GM18867 (cell line): ENCODE measurements around the gene PTMS.

Experiments
- ATAC-seq: cut with Tn5 transposase; IDR thresholded peaks from one replicate; pipeline ENCODE4 v1.9.1; 2021; ENCODE audit warnings: mild to moderate bottlenecking, moderate library complexity; ENCODE audit not compliant: unreplicated experiment

The PTMS gene

DNA sequence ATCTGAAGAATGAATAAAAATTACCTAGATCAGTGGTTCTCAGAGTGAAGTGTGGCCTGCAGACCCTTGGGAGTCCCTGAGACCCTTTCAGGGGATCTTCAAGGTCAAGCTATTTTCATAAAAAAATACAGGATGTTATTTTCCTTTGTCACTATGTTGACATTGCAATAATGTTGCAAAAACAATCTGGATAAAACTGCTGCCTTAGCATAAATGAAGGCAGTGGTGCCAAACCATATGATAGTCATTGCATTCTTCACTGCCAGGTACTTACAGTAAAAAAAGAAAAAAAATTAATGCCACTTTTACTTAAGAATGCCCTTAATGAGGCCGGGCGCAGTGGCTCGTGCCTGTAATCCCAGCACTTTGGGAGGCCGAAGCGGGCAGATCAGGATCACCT, 21.1 kb downstream of the PTMS start:
- ATAC-seq = no peak

DNA sequence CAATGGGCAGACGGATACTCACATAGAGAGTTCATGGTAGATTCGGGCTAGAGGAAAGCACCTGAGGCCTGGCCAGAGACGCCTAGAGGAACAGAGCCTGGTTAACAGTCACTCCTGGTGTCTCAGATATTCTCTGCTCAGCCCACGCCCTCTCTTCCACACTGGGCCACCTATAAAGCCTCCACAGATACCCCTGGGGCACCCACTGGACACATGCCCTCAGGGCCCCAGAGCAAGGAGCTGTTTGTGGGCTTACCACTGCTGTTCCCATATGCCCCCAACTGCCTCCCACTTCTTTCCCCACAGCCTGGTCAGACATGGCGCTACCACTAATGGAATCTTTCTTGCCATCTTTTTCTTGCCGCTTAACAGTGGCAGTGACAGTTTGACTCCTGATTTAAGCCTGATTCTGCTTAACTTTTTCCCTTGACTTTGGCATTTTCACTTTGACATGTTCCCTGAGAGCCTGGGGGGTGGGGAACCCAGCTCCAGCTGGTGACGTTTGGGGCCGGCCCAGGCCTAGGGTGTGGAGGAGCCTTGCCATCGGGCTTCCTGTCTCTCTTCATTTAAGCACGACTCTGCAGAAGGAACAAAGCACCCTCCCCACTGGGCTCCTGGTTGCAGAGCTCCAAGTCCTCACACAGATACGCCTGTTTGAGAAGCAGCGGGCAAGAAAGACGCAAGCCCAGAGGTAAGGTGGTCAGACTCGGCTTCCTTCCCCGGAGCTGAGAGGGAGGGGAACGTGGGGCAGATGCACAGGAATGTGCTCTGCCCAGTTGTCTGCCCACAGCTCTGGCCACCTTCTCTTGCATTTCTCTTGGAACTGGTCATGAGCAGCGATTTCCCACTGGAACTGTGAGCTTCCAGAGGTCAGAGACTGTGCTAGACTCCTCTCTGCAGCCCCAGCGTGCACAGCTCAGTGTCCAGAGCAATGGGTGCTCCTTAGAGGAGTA, 23.1 kb downstream of the PTMS start, which contains the start of gene CD4:
Gene CD4, plus strand, starts transcription at position 557 of the 953 bp plus-strand sequence. CDS start 10,611 bp downstream, outside the sequence.
- no peak for ATAC-seq

DNA sequence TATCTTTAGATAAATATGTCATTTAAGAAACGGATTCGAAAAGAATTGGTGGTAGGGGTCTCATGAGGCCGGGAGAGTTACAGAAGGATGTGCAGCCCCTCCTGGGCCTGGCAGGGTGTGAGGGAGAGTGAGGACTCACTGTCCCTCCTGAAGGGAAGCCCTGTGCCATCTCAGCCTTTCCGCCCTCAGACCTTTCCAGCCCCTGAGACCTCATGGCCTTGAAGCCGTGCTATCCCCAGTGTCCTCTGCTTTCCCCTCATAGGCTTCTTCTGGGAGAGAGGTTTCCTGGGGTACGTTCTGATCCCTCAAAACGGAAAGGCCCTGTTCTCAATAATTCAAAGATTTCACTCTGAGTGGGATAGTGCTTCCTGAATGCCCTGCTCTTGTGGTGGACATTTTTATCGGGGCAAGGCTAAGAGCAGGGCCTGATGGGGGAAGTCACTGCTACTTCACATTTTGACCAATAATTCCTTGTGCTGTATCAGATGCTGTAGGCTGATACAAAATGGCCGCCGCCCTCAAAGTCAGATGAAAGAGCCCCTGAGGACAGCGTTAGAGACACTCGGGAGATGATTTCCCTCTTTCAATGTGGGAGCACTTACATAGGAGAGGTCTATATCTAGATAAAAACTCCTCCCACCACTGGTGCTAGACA, 24.5 kb downstream of the PTMS start:
- no peak for ATAC-seq

DNA sequence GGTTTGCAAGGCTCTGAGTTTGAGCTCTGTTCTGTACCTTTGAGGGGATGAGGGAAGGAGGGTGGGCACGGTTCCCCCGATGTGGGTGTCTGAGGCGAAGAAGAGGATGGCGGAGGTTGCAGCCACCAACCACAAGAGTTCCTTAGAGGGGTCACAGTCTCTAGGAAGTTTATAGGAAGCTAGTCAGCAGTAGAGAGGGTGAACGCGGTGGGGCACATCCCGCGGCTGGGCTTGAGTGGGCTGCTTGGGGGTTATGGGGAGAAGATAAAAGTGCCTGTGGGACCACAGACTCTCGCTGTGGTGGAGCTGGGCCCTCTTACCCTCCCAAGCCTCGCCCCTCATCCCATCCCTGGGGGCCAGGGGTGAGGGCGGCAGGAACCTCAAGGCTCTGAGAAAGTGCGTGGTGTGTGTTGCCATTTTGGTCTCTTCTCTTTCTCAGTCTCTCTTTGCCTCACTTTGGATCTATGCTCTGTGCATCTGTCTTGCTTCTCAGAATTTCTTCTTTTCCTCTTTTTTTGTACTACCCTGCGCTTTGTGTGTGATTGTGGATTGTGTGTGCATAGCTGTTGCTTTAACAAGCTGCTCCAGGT, 25.9 kb downstream of the PTMS start:
- ATAC-seq = no peak

DNA sequence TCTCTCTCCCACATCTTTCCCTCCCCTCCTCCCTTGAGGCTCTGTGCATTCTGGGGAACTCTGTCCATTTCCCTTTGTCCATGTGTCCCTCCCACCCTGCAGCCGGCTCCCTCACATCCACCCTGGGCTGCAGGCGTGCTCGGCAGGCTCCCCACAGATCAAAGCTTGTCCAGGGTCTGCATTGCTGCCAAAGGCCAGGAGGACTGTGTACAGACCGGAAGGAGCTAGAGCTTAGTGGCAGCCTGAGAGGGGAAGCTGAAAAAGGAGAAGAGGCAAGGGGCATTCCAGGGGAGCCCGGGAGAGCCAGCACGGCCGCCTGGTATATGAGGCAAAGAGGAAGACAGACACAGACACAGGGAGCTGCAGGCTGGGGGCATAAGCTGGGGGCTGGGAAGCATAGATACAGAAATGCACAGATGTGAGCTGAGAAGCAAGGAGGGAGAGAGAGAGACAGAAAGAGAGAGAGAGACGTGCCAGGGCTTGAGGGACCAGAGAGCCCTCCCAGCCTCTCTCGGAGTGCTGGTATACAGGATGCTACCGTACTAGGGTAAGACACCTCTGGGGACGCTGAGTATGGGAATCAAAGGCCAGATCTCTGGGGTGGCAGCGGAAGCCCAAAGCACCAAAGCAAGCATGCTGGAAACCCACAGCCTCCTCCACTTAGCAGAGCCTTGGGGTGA, 26.5 kb downstream of the PTMS start:
- ATAC-seq = no peak

DNA sequence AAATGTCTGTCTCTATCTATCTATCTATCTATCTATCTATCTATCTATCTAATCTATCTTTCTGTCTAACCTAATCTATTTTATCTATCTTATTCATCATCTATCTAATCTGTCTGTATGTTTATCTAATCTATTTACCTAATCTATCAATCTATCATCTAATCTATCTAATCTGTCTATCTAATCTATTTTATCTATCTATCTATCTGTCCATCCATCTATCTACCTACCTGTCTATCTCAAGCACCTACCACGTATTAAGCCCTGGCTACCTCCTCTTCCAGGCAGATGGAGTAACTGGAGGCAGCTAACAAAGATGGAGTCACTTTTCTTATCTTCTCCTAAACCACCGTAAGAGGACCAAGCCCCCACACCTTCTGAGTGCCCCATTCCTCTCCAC, 28.9 kb downstream of the PTMS start:
- no peak for ATAC-seq

DNA sequence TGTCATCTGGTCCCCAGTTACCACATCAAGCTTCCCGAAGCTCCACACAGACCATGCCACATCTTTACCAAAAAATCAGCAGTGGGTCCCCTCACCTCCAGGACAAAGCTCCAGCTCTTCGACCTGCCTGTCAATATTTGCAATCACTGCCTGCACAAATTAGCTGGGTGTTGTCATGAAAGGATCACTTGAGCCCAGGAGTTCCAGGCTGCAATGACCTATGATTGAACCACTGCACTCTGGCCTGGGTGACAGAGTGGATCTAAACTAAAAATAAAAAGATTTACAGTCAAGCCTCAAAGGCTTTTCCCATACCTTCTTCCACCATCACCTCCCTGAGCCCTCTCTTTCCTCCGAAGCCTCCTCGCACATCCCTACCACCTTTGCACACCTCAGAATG, 30.4 kb downstream of the PTMS start:
- ATAC-seq = no peak

DNA sequence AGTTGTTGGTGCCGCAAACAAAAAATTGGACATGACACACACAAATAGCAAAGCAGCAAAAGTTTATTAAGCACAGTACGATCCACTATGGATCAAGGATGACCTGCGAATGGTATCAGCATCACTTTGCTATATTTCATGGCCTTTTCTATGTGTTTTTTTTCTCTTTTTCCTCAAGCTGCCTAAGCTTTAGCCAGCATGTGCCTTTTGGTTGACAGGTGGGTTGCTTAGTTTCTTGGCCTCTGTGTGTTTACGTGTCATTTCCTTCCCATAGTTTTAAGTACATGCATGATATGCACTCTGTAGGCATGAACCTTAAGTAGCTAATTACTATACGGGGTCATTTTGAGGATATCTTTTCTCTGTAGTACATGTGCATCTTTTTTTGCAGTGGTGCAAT, 33.0 kb downstream of the PTMS start:
- ATAC-seq = no peak

DNA sequence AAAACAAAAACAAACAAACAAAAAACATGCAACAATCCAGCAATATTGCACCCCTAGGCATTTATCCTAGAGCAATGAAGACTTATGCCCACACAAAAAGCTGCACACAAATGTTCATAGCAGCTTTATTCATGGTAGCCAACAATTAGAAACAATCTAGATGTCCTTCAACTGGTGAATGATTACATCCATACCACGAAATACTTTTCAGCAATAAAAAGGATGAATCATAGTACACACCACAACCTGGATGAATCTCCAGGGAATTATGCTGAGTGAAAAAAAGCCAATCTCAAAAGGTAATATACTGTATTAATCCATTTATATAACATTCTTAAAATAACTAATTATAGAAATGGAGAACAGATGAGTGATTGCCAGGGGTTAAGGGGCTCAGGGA, 41.0 kb downstream of the PTMS start:
- no peak for ATAC-seq

DNA sequence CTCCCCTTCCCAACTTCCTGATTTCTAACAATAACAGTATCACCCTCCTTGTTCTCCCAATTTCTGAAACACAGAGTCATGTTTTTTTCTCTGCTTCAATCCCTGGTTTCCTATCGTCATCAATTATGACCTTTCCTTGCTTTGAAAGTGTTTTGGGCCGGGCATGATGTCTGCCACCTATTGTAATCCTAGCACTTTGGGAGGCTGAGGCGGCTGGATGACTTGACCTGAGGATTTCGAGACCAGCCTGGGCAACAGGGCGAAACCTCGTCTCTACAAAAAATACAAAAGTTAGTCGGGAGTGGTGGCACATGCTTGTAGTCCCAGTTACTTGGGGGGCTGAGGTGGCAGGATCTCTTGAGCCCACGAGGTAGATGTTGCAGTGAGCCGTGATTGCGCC, 42.9 kb downstream of the PTMS start:
- no peak for ATAC-seq

DNA sequence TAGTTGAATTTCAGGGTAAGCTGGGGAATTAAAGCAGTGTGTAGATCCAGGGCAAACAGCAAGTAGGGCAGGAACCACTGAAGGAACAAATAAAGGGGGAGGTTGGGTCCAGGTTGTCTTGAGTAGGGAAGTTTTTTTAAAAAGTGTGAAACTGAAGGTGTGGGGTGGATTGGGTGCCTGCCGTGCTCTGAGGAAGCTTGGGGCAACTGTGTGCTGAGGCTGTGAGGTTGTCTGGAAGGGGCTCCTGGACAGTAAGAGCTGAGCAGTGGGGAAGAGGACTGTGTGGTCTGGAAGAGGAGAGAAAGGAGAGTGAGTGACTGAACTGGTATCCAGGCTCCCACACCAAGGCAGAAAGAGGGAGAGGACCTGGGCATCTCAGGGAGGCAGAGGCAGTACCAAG, 44.6 kb downstream of the PTMS start:
- no peak for ATAC-seq

DNA sequence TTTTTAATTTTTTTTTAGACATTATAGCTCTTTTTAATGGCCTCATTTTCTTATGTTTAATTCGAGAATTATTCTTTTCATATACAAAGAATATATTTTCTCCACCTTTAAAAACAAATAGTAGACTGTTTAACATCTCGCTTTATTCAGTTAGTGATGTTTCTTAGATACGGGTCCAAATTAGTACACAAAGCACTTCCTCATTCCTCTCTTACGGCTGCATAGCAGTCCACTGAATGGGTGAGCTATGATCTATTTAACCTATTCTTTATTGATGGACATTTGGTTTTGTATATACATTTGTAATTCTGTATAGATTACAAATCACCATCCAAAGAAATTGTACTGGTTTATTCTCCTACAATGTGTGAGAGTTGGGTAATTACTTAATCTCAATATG, 47.2 kb downstream of the PTMS start:
- ATAC-seq = no peak

DNA sequence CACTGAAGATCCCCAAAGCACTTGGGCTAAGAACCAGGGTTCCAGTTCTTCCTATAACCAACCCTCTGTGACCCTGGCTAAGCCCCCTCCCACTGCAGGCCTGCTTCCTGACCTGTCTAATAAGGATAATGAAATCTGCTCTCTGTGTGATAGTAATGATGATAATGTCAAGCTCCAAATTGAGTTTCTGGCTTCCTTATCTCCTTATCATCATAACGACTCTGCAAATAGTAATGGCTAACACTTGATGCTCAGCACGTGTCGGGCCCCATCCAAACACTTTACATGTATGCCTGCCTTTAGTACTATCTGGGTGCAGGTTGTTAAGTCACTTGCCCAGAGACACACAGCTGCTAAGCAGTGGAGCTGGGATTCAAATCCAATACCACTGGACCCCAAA, 50.4 kb downstream of the PTMS start:
- ATAC-seq = no peak

DNA sequence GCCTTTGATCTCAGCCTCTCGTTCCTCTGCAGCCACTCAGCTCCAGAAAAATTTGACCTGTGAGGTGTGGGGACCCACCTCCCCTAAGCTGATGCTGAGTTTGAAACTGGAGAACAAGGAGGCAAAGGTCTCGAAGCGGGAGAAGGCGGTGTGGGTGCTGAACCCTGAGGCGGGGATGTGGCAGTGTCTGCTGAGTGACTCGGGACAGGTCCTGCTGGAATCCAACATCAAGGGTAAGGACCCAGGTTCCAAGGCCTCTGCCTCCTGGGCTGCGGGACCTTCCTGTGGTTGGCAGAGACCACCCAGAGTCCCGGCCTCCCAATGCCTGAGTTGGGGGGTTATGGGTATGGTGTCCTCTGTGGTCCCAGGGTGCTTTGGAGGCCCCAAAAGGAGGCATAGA, 50.9 kb downstream of the PTMS start:
- ATAC-seq = no peak

DNA sequence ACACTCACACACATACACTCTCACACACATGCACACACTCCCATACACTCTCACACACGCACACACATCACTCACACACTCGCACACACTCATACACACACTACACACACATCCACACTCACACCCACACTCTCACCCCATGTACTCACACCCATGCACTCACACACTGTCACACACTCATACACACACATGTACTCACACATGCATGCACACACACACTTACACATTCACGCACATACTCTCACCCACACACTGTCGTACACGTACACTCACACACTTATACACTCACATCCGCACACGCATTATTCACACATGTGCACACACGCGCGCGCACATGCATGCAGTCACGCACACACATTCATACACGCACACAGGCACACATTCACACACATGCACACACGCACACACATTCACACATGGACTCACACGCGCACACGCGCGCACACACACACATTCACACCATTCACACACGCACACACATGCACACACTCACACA, 51.5 kb downstream of the PTMS start:
- no peak for ATAC-seq

DNA sequence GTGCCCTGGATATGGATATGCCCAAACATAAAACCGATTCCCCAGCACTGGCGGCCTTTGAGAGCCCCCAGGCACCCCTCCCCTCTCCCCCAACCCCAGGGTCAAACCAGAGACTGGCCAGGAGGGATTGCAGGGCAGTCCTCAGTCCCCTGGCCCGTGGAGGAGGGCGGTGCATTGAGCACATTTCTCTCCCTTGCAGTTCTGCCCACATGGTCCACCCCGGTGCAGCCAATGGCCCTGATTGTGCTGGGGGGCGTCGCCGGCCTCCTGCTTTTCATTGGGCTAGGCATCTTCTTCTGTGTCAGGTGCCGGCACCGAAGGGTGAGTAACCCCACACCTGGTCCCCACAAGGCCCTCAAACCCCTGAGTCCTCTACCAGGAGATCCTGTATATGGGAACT, 52.1 kb downstream of the PTMS start:
- no peak for ATAC-seq

DNA sequence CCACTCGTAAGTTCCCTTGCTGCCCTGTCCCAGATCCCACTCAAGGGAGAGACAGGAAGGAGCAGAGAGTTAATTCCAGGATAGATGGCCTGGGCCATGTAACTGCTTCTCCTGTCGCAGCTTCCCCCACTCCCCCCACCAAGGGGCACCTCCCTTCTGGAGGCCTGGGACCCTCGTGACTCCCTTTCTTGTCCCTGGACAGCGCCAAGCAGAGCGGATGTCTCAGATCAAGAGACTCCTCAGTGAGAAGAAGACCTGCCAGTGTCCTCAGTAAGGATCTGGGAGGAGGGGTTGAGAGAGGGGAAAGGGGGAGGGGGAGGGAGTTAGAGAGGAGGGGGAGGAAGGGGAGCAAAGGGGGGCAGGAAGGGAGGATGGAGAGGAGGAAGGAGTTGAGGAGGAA, 52.5 kb downstream of the PTMS start:
- no peak for ATAC-seq

DNA sequence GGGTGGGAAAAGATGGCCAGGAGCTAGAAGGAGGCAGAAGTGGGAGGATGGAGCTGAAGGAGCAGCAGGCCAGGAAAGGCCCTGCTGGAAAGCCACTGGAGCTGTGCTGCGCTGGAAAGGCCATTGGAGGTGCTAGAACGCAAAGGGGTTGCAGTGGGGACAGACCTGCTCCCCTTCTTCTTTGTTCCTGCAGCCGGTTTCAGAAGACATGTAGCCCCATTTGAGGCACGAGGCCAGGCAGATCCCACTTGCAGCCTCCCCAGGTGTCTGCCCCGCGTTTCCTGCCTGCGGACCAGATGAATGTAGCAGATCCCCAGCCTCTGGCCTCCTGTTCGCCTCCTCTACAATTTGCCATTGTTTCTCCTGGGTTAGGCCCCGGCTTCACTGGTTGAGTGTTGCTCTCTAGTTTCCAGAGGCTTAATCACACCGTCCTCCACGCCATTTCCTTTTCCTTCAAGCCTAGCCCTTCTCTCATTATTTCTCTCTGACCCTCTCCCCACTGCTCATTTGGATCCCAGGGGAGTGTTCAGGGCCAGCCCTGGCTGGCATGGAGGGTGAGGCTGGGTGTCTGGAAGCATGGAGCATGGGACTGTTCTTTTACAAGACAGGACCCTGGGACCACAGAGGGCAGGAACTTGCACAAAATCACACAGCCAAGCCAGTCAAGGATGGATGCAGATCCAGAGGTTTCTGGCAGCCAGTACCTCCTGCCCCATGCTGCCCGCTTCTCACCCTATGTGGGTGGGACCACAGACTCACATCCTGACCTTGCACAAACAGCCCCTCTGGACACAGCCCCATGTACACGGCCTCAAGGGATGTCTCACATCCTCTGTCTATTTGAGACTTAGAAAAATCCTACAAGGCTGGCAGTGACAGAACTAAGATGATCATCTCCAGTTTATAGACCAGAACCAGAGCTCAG, 53.2 kb downstream of the PTMS start:
- no peak for ATAC-seq

DNA sequence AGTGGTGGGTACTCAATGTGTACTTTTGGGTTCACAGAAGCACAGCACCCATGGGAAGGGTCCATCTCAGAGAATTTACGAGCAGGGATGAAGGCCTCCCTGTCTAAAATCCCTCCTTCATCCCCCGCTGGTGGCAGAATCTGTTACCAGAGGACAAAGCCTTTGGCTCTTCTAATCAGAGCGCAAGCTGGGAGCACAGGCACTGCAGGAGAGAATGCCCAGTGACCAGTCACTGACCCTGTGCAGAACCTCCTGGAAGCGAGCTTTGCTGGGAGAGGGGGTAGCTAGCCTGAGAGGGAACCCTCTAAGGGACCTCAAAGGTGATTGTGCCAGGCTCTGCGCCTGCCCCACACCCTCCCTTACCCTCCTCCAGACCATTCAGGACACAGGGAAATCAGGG, 54.0 kb downstream of the PTMS start:
- ATAC-seq = no peak
